GM12878 (cell line): Measurements from ENCODE around the gene PKP2. TPM values are rescaled to one million over a fixed set of nuclear protein-coding genes. Genes with fewer than 3 reads are reported as not detected.

Experiments
- ATAC-seq: fragments of 200-7000 bp; cut with Tn5 transposase; 3 replicates; pipeline ENCODE4 v1.9.1; 2020; ENCODE audit warnings: mild to moderate bottlenecking, moderate library complexity
- BruUV-seq: library from RNA; stranded (reverse); fragments of 400-500 nt; replicated peaks from 2 replicates; lab custom pipeline; 2021; lab: Mats Ljungman, UMichigan
- CTCF ChIA-PET: fragments of 300-600 bp; sonication (Branson Sonifier 250); formaldehyde crosslinking; extraction: SDS; loops from one replicate; lab custom pipeline; 2021; ENCODE audit warnings: inconsistent platforms; lab: Yijun Ruan, JAX
- POLR2A ChIA-PET: fragments of 350-600 bp; formaldehyde crosslinking; extraction: SDS; loops from one replicate; lab custom pipeline; 2021; ENCODE audit warnings: inconsistent platforms; lab: Charles Lee
- RAD21 ChIA-PET: fragments of 300-600 bp; sonication (Branson Sonifier 250); formaldehyde crosslinking; loops from one replicate; lab custom pipeline; 2023; ENCODE audit warnings: antibody characterized with exemption; ENCODE audit not compliant: unreplicated experiment; lab: Charles Lee
- SMC1A ChIA-PET: fragments of 300-600 bp; sonication (Branson Sonifier 250); formaldehyde crosslinking; loops from one replicate; lab custom pipeline; 2023; ENCODE audit not compliant: unreplicated experiment, uncharacterized antibody; lab: Charles Lee
- DNase-seq: peaks from one replicate; pipeline ENCODE4 v3.0.0-alpha.2; 2011; ENCODE audit warnings: low read depth, low spot score
- FAIRE-seq: peaks from 3 replicates; lab custom pipeline; 2011; peaks lifted over from hg19 to GRCh38; lab: Jason Lieb, UNC
- H2AFZ ChIP-seq: 2 replicates; pipeline ENCODE4 v1.6.0; 2011; ENCODE audit warnings: low read depth, low read length, control low read depth; ENCODE audit not compliant: control insufficient read depth
- H3K27ac ChIP-seq: 2 replicates; pipeline ENCODE4 v1.5.1; 2011; ENCODE audit warnings: control low read depth; ENCODE audit not compliant: control insufficient read depth, insufficient read depth
- H3K27me3 ChIP-seq, 2 experiments: replicated peaks in 1 of 2; 2 replicates each; pipeline versions ENCODE4 v1.6.0 to v1.6.1; 2011; ENCODE audit warnings: low read length in 1 of 2; ENCODE audit not compliant: control insufficient read depth in 2 of 2, insufficient read depth in 2 of 2
- H3K36me3 ChIP-seq, 2 experiments: 2 replicates each; pipeline ENCODE4 v1.5.1; 2011; ENCODE audit warnings: low read length in 1 of 2; ENCODE audit not compliant: control insufficient read depth in 2 of 2, insufficient read depth in 2 of 2
- H3K4me1 ChIP-seq: 2 replicates; pipeline ENCODE4 v1.6.1; 2011; ENCODE audit warnings: mild to moderate bottlenecking, low read length, moderate library complexity, mixed read lengths; ENCODE audit not compliant: control insufficient read depth, insufficient read depth
- H3K4me2 ChIP-seq: 2 replicates; pipeline ENCODE4 v1.6.0; 2011; ENCODE audit warnings: control low read depth; ENCODE audit not compliant: control insufficient read depth, insufficient read depth
- H3K4me3 ChIP-seq: fragments of 200-600 bp; sonication (generic); 2 replicates; pipeline ENCODE4 v1.5.1; 2016
- H3K79me2 ChIP-seq: 2 replicates; pipeline ENCODE4 v1.6.0; 2011; ENCODE audit warnings: low read length; ENCODE audit not compliant: control insufficient read depth, insufficient read depth
- H3K9ac ChIP-seq: 2 replicates; pipeline ENCODE4 v1.8.0; 2011; ENCODE audit warnings: low read length, control low read depth, mixed read lengths; ENCODE audit not compliant: control insufficient read depth, insufficient read depth
- H3K9me3 ChIP-seq: replicated peaks from 3 replicates; pipeline ENCODE4 v1.5.1; 2011; ENCODE audit warnings: mild to moderate bottlenecking, low read length; ENCODE audit not compliant: control insufficient read depth, insufficient read depth
- H4K20me1 ChIP-seq: 2 replicates; pipeline ENCODE4 v1.6.0; 2011; ENCODE audit not compliant: control insufficient read depth, insufficient read depth
- ASH2L ChIP-seq: fragments of 300-600, 200-600 bp; sonication (generic); IDR thresholded peaks from 2 replicates; pipeline ENCODE4 v1.6.1; 2017; ENCODE audit warnings: low read depth, mild to moderate bottlenecking, borderline replicate concordance
- BMI1 ChIP-seq: fragments of 450-650 bp; IDR thresholded peaks from 2 replicates; pipeline ENCODE4 v1.6.1; 2016; ENCODE audit warnings: mild to moderate bottlenecking, moderate library complexity, borderline replicate concordance
- DPF2 ChIP-seq: fragments of 450-650 bp; IDR thresholded peaks from 2 replicates; pipeline ENCODE4 v1.6.1; 2017; ENCODE audit warnings: mild to moderate bottlenecking
- FOXK2 ChIP-seq: fragments of 450-650 bp; IDR thresholded peaks from 2 replicates; pipeline ENCODE4 v1.6.1; 2017; ENCODE audit warnings: mild to moderate bottlenecking, moderate library complexity
- POU2F2 ChIP-seq: IDR thresholded peaks from 3 replicates; pipeline ENCODE4 v1.6.1; 2011; ENCODE audit warnings: low read depth, mild to moderate bottlenecking, low read length, borderline replicate concordance
- RUNX3 ChIP-seq: IDR thresholded peaks from 2 replicates; pipeline ENCODE4 v1.6.1; 2012; ENCODE audit warnings: low read length, inconsistent platforms
- SIN3A ChIP-seq: IDR thresholded peaks from 2 replicates; pipeline ENCODE4 v1.6.1; 2012; ENCODE audit warnings: low read depth, low read length, improper control_type of control experiment
- SREBF1 ChIP-seq: IDR thresholded peaks from 2 replicates; pipeline ENCODE4 v1.6.1; 2012; ENCODE audit warnings: mild to moderate bottlenecking, low read length
- ZBED1 ChIP-seq: IDR thresholded peaks from 2 replicates; pipeline ENCODE4 v1.6.1; 2016; ENCODE audit warnings: borderline replicate concordance
- WGBS: methylation state at CpG from one replicate; pipeline ENCODE4 v1.1.6; 2016; ENCODE audit warnings: low lambda C conversion rate; ENCODE audit not compliant: insufficient replicate concordance, insufficient coverage; ENCODE audit errors: missing lambda C conversion rate; 5-methylcytosine and 5-hydroxymethylcytosine counted together
- in situ Hi-C: fragments of 300-500 bp; cut with MboI; formaldehyde crosslinking; loops from 9 replicates; pipeline ENCODE4 v1.14.3; 2018; ENCODE audit warnings: mixed read lengths
- intact Hi-C: fragments of 100-400 bp; cut with micrococcal nuclease; formaldehyde crosslinking; loops from one replicate; pipeline ENCODE4 v1.14.2; 2022; ENCODE audit not compliant: unreplicated experiment
- polyA plus RNA-seq, 11 experiments: library from polyadenylated mRNA; depleted of rRNA in 4 of 11; unstranded in 6 of 11; stranded (reverse) in 5 of 11; fragments of >200 nt; fragmentation: Nextera tagmentation in 4 of 11; fragmentation: Illumina TruSeq in 1 of 11; extraction: Ambion mirVana in 4 of 11; extraction: Trizol in 1 of 11; gene quantifications; 1 replicate in 1 of 11; 2 replicates in 10 of 11; pipeline versions ENCODE4 v1.2.1 to v1.2.3, GENCODE V29; 2011 to 2016; ENCODE audit warnings: inconsistent platforms in 2 of 11, missing spikeins in 2 of 11, low read depth in 1 of 11
- total RNA-seq, 4 experiments: library from RNA; depleted of rRNA in 3 of 4; stranded (reverse); fragments of >200 nt in 3 of 4; fragmentation: Illumina TruSeq in 1 of 4; extraction: Trizol in 1 of 4; gene quantifications; 2 replicates each; pipeline versions ENCODE4 v1.2.1 to v1.2.3, GENCODE V29; 2013 to 2021
- TF ChIP-seq, protein P1 (sequence below): IDR thresholded peaks from 2 replicates; pipeline ENCODE4 v1.6.1; 2011; ENCODE audit warnings: low read depth, low read length, improper control_type of control experiment, borderline replicate concordance
- TF ChIP-seq, protein P2 (sequence below): fragments of 150-350 bp; IDR thresholded peaks from 2 replicates; pipeline ENCODE4 v1.6.1; 2016; ENCODE audit warnings: low read depth, low read length
- TF ChIP-seq, protein P3 (sequence below): fragments of 450-650 bp; IDR thresholded peaks from 2 replicates; pipeline ENCODE4 v1.6.1; 2017; ENCODE audit warnings: mild to moderate bottlenecking, moderate library complexity
- TF ChIP-seq, protein P4 (sequence below), 3 experiments: IDR thresholded peaks in 2 of 3; conservative IDR thresholded peaks in 1 of 3; 2 replicates each; pipeline ENCODE4 v1.5.1; 2011; ENCODE audit warnings: low read depth in 3 of 3, low read length in 3 of 3, mild to moderate bottlenecking in 3 of 3, control low read depth in 2 of 3, moderate library complexity in 2 of 3, inconsistent platforms in 1 of 3, mixed read lengths in 1 of 3; ENCODE audit not compliant: control insufficient read depth in 2 of 3, insufficient read depth in 1 of 3; ENCODE audit errors: extremely low read depth in 1 of 3

PKP2 gene
- total and polyA plus RNA-seq, 10 of the 15 experiments (the other 5 are each of a cell fraction or from before 2014, with no cell fraction given), result 0.02 to 4.1 (median 0.07) TPM; not detected in 4

DNA sequence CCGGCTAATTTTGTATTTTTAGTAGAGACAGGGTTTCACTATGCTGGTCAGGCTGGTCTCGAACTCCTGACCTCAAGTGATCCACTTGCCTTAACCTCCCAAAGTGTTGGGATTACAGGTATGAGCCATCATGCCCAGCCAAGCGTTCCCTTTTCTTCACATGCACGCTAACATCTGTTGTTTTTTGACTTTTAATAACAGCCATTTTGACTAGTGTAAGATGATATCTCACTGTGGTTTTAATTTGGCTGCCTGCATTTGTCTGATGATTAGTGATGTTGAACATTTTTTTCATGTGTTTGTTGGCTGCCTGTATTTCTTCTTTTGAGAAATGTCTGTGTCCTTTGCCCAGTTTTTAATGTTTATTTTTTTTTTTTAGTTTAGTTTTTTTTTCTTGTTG is 130.7 kb downstream of the PKP2 start:
- RAD21 ChIA-PET, result no interaction called here
- CTCF ChIA-PET, result interaction anchor here (1.9 kb wide), 1 partner anchor 8 kb away, joined by 5 read pairs; no protein-coding TSS in a partner anchor
- 18% methylated on average over 4 of the region's 4 CpGs for WGBS
- TF ChIP-seq DPF2, result no peak
- TF ChIP-seq FOXK2, result no peak
- TF ChIP-seq, protein P1, sequence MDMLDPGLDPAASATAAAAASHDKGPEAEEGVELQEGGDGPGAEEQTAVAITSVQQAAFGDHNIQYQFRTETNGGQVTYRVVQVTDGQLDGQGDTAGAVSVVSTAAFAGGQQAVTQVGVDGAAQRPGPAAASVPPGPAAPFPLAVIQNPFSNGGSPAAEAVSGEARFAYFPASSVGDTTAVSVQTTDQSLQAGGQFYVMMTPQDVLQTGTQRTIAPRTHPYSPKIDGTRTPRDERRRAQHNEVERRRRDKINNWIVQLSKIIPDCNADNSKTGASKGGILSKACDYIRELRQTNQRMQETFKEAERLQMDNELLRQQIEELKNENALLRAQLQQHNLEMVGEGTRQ, result no peak
- TF ChIP-seq SREBF1, result no peak
- TF ChIP-seq, protein P2, sequence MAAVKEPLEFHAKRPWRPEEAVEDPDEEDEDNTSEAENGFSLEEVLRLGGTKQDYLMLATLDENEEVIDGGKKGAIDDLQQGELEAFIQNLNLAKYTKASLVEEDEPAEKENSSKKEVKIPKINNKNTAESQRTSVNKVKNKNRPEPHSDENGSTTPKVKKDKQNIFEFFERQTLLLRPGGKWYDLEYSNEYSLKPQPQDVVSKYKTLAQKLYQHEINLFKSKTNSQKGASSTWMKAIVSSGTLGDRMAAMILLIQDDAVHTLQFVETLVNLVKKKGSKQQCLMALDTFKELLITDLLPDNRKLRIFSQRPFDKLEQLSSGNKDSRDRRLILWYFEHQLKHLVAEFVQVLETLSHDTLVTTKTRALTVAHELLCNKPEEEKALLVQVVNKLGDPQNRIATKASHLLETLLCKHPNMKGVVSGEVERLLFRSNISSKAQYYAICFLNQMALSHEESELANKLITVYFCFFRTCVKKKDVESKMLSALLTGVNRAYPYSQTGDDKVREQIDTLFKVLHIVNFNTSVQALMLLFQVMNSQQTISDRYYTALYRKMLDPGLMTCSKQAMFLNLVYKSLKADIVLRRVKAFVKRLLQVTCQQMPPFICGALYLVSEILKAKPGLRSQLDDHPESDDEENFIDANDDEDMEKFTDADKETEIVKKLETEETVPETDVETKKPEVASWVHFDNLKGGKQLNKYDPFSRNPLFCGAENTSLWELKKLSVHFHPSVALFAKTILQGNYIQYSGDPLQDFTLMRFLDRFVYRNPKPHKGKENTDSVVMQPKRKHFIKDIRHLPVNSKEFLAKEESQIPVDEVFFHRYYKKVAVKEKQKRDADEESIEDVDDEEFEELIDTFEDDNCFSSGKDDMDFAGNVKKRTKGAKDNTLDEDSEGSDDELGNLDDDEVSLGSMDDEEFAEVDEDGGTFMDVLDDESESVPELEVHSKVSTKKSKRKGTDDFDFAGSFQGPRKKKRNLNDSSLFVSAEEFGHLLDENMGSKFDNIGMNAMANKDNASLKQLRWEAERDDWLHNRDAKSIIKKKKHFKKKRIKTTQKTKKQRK, result no peak
- no peak for TF ChIP-seq SIN3A
- TF ChIP-seq BMI1, result no peak
- TF ChIP-seq, protein P3, sequence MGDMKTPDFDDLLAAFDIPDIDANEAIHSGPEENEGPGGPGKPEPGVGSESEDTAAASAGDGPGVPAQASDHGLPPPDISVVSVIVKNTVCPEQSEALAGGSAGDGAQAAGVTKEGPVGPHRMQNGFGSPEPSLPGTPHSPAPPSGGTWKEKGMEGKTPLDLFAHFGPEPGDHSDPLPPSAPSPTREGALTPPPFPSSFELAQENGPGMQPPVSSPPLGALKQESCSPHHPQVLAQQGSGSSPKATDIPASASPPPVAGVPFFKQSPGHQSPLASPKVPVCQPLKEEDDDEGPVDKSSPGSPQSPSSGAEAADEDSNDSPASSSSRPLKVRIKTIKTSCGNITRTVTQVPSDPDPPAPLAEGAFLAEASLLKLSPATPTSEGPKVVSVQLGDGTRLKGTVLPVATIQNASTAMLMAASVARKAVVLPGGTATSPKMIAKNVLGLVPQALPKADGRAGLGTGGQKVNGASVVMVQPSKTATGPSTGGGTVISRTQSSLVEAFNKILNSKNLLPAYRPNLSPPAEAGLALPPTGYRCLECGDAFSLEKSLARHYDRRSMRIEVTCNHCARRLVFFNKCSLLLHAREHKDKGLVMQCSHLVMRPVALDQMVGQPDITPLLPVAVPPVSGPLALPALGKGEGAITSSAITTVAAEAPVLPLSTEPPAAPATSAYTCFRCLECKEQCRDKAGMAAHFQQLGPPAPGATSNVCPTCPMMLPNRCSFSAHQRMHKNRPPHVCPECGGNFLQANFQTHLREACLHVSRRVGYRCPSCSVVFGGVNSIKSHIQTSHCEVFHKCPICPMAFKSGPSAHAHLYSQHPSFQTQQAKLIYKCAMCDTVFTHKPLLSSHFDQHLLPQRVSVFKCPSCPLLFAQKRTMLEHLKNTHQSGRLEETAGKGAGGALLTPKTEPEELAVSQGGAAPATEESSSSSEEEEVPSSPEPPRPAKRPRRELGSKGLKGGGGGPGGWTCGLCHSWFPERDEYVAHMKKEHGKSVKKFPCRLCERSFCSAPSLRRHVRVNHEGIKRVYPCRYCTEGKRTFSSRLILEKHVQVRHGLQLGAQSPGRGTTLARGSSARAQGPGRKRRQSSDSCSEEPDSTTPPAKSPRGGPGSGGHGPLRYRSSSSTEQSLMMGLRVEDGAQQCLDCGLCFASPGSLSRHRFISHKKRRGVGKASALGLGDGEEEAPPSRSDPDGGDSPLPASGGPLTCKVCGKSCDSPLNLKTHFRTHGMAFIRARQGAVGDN, result no peak
- TF ChIP-seq, protein P4, sequence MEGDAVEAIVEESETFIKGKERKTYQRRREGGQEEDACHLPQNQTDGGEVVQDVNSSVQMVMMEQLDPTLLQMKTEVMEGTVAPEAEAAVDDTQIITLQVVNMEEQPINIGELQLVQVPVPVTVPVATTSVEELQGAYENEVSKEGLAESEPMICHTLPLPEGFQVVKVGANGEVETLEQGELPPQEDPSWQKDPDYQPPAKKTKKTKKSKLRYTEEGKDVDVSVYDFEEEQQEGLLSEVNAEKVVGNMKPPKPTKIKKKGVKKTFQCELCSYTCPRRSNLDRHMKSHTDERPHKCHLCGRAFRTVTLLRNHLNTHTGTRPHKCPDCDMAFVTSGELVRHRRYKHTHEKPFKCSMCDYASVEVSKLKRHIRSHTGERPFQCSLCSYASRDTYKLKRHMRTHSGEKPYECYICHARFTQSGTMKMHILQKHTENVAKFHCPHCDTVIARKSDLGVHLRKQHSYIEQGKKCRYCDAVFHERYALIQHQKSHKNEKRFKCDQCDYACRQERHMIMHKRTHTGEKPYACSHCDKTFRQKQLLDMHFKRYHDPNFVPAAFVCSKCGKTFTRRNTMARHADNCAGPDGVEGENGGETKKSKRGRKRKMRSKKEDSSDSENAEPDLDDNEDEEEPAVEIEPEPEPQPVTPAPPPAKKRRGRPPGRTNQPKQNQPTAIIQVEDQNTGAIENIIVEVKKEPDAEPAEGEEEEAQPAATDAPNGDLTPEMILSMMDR (IDR thresholded peaks at IDR 0.05 in 2 of 3, conservative IDR thresholded peaks at IDR 0.05 in 1 of 3; ENCODE audit: control insufficient read depth in 2 of 3, extremely low read depth in 1 of 3, insufficient read depth in 1 of 3, low read depth in 3 of 3, low read length in 3 of 3), result no peak
- no peak for TF ChIP-seq ZBED1
- no peak for TF ChIP-seq RUNX3
- no peak for TF ChIP-seq ASH2L
- no peak for TF ChIP-seq POU2F2

More for the DNA sequence above, 130.7 kb downstream of the PKP2 start:
- Histone ChIP-seq H4K20me1 (no peaks in the 10 kb centered on the region), H3K36me3 (no peaks in the 10 kb centered on the region), H3K9ac (no peak overlapping the region), H3K27ac (no peak overlapping the region), H3K4me3 (no peak overlapping the region), H3K79me2 (no peaks in the 10 kb centered on the region), H3K4me2 (no peak overlapping the region), H3K9me3 (no peaks in the 10 kb centered on the region), H2AFZ (no peak overlapping the region), H3K4me1 (no peaks in the 10 kb centered on the region), H3K27me3 (no peaks in the 10 kb centered on the region)
- in situ Hi-C loops, result loop anchor here (25.0 kb wide), 1 partner anchor 1596 kb away; no protein-coding TSS in a partner anchor
- SMC1A ChIA-PET, result no interaction called here
- DNase-seq (no peak), FAIRE-seq (no peak), ATAC-seq (no peak)
- BruUV-seq, result no TSS peak
- POLR2A ChIA-PET, result no interaction called here
- intact Hi-C loops, result no loop called here
